GM06990 (cell line): Measurements from ENCODE around the gene CFLAR.
A peak's percentile ranks its signal among the peaks of the same experiment; 100 is the strongest.

Experiments used
- DNase-seq: peaks from one replicate; pipeline ENCODE4 v3.0.0-alpha.2; 2011; ENCODE audit not compliant: insufficient read length; ENCODE audit errors: extremely low read depth
- H3K27me3 ChIP-seq: replicated peaks from 2 replicates; pipeline ENCODE4 v1.6.0; 2011; ENCODE audit warnings: low read length; ENCODE audit not compliant: control insufficient read depth, insufficient read depth
- H3K36me3 ChIP-seq: 2 replicates; pipeline ENCODE4 v1.5.1; 2011; ENCODE audit warnings: low read length; ENCODE audit not compliant: control insufficient read depth, insufficient read depth
- H3K4me3 ChIP-seq: replicated peaks from 2 replicates; pipeline ENCODE4 v1.5.1; 2011; ENCODE audit warnings: low read depth, mild to moderate bottlenecking, control low read depth, low read length
- TF ChIP-seq, protein P1 (sequence below): IDR thresholded peaks from 2 replicates; pipeline ENCODE4 v1.5.1; 2011; ENCODE audit warnings: low read length, control low read depth, mild to moderate bottlenecking, inconsistent platforms; ENCODE audit not compliant: insufficient read depth, poor library complexity, severe bottlenecking

The CFLAR gene

DNA sequence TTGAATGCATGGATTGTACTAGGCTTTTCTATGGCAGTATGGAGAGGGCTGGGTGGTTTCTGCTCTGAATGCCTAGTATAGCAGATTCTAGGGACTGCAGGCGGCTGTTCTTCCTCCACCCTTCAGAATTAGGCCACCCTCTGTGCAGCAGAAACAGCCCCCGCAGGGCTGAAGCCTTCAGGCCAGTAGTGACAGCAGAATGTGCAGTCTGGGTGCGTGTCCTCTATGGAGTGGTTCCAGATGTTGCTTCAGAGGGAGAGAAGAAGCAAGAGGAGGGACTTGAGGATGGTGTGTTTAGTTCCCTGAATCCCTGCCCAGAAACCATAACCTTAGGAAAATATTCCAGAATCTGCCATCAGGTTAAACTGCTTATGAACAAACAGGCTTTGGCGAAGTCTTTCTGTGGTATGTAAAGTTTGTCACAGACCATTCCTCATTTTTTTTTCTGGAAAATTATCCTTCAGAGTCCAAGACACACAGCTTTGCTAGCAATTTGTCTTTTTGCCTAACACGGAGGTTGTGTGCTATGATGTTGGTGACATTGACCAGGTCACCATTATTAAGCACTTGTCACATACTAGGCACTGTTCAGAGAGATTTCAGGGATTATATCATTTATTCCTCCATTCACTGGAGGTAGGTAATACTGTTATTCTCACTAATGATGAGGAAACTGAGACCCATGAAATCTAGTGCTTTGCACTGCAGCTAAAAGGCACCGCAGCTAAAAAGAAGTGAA is 88.1 kb downstream of the CFLAR start:
- TF ChIP-seq, protein P1, sequence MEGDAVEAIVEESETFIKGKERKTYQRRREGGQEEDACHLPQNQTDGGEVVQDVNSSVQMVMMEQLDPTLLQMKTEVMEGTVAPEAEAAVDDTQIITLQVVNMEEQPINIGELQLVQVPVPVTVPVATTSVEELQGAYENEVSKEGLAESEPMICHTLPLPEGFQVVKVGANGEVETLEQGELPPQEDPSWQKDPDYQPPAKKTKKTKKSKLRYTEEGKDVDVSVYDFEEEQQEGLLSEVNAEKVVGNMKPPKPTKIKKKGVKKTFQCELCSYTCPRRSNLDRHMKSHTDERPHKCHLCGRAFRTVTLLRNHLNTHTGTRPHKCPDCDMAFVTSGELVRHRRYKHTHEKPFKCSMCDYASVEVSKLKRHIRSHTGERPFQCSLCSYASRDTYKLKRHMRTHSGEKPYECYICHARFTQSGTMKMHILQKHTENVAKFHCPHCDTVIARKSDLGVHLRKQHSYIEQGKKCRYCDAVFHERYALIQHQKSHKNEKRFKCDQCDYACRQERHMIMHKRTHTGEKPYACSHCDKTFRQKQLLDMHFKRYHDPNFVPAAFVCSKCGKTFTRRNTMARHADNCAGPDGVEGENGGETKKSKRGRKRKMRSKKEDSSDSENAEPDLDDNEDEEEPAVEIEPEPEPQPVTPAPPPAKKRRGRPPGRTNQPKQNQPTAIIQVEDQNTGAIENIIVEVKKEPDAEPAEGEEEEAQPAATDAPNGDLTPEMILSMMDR = no peak
- H3K4me3 ChIP-seq = no peak overlapping the region
- no peak for DNase-seq
- no peaks in the 10 kb centered on the region for H3K27me3 ChIP-seq
- no peaks in the 10 kb centered on the region for H3K36me3 ChIP-seq

DNA sequence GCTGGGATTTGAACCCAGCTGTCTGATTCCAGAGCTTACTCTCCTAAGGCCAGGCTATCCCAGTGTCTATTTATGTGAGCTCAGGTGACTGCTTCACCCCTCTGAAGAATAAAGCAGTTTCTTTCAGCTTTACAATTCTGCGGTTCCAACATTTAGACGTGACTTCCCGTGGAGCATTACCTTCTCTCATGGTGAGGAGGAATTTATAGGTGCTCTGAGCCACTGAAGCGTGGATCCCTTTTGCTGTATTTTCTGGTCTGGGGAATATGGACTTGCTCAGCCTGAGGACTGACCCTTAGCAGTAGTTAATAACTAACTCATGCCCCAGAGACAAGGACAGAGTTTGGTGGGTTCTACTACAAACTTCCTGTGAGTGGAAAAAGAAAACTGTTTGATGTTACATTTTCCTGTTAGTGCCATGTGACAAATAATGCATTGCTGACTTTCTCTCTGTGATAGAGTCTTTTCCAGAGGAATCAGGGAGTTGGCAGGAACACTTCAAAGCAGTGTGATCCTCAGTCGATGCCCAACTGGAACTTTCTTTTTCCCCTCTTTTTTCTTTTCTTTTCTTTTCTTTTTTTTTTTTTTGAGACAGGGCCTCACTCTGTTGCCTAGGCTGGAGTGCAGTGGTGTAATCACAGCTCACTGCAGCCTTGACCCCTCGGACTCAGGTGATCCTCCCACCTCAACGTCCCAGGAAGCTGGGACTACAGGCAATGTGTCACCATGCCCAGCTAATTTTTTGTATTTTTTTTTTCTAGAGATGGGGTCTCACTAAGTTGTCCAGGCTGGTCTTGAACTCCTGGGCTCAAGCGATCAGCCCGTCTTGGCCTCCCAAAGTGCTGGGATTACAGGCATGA is 88.9 kb downstream of the CFLAR start:
- Histone ChIP-seq H3K27me3 (no peaks in the 10 kb centered on the region), H3K4me3 (no peak overlapping the region), H3K36me3 (no peaks in the 10 kb centered on the region)
- TF ChIP-seq, protein P1 = no peak
- DNase-seq = no peak

DNA sequence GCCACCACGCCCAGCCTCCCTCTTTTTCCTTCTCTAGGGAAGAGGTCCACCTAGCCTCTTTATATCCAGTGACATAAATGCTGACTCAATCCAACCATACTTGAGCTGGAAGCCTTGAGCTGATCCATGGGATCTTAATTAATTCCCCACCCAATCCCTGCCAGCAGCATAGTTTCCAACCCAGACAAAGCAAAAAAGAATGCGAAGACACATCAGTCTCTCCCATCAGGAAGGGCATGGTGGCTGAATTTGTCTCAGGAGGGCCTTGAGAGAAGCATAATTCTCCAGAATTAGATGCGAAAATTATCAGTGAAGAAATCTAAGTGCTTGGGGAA is 89.5 kb downstream of the CFLAR start:
- DNase-seq = no peak
- Histone ChIP-seq H3K36me3 (no peaks in the 10 kb centered on the region), H3K27me3 (no peaks in the 10 kb centered on the region), H3K4me3 (no peak overlapping the region)
- TF ChIP-seq, protein P1 = no peak

DNA sequence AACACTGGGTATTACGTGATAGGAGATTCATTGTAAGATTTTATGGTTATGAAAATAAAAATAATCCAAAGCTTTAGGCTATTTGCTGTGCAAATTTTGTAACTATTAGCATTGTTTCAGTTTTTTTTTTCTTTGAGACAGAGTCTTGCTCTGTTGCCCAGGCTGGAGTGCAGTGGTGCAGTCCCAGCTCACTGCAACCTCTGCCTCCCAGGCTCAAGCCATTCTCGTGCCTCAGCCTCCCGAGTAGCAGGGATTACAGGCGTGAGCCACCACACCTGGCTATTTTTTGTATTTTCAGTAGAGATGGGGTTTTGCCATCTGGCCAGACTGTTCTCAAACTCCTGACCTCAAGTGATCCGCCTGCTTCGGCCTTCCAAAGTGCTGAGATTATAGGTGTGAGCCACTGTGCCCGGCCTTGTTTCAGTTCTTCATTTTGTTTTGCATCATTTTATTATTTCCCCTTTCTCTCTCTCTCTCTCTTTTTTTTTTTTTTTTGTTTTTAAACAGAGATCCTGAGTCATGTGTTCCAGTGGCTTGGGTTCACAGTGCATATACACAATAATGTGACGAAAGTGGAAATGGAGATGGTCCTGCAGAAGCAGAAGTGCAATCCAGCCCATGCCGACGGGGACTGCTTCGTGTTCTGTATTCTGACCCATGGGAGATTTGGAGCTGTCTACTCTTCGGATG is 92.7 kb downstream of the CFLAR start:
- peak; percentile 65 for DNase-seq
- no peak overlapping the region for H3K4me3 ChIP-seq
- TF ChIP-seq, protein P1 = no peak

DNA sequence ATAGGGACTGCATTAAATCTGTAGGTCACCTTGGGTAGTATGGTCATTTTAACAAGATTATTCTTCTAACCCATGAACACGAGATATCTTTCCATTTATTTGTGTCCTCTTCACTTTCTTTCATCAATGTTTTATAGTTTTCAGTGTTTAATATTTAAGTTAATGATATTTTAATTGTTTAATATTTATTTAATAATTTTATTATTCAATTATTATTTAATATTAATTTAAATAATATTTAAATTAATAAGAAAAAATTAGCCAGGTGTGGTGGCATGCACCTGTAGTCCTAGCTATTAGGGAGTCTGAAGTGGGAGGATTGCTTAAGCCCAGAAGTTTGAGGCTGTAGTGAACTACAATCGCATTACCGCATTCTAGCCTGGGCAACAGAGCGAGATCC is 100.0 kb downstream of the CFLAR start:
- H3K36me3 ChIP-seq = no peaks in the 10 kb centered on the region
- DNase-seq = no peak
- H3K27me3 ChIP-seq = no peaks in the 10 kb centered on the region
- TF ChIP-seq, protein P1 = no peak
- H3K4me3 ChIP-seq = no peak overlapping the region

More for the DNA sequence above, 92.7 kb downstream of the CFLAR start:
- Histone ChIP-seq H3K36me3 (no peaks in the 10 kb centered on the region), H3K27me3 (no peaks in the 10 kb centered on the region)
